H1 (cell line): ENCODE measurements around the gene TOMM40. TPM values are rescaled to one million over a fixed set of nuclear protein-coding genes. Genes with fewer than 3 reads are reported as not detected.

Experiments used
- CTCF ChIA-PET: fragments of 300-600 bp; sonication (Branson Sonifier 250); formaldehyde crosslinking; loops from one replicate; lab custom pipeline; 2021; ENCODE audit not compliant: partially characterized antibody; lab: Charles Lee
- POLR2A ChIA-PET: fragments of 300-600 bp; sonication (Branson Sonifier 250); formaldehyde crosslinking; loops from one replicate; lab custom pipeline; 2021; ENCODE audit warnings: inconsistent platforms; ENCODE audit not compliant: partially characterized antibody; lab: Charles Lee
- DNase-seq, 2 experiments: peaks; one replicate each; pipeline versions ENCODE4 v3.0.0 to v3.0.0-alpha.2; 2010 to 2022; ENCODE audit warnings: low spot score in 2 of 2, low read depth in 1 of 2, mixed read lengths in 1 of 2
- FAIRE-seq: peaks from 2 replicates; lab custom pipeline; 2011; peaks lifted over from hg19 to GRCh38; lab: Jason Lieb, UNC
- H2AFZ ChIP-seq: 2 replicates; pipeline ENCODE4 v1.8.1; 2012; ENCODE audit warnings: low read length, inconsistent platforms
- H2AK5ac ChIP-seq: 2 replicates; pipeline ENCODE4 v1.6.1; 2013; ENCODE audit warnings: low read depth, low read length
- H2BK120ac ChIP-seq: replicated peaks from 2 replicates; pipeline ENCODE3; 2013; ENCODE audit warnings: low read depth, low read length, inconsistent platforms
- H2BK12ac ChIP-seq: 2 replicates; pipeline ENCODE4 v1.6.1; 2013; ENCODE audit warnings: low read depth, low read length
- H2BK15ac ChIP-seq: 2 replicates; pipeline ENCODE4 v1.6.1; 2013; ENCODE audit warnings: low read length
- H2BK20ac ChIP-seq: 2 replicates; pipeline ENCODE4 v1.6.1; 2013; ENCODE audit warnings: low read length
- H2BK5ac ChIP-seq: 2 replicates; pipeline ENCODE4 v1.6.1; 2013; ENCODE audit warnings: low read depth, low read length
- H3K14ac ChIP-seq: 2 replicates; pipeline ENCODE4 v1.6.1; 2013; ENCODE audit warnings: inconsistent platforms; ENCODE audit not compliant: insufficient read length
- H3K18ac ChIP-seq: 2 replicates; pipeline ENCODE4 v1.6.1; 2013; ENCODE audit warnings: low read length; ENCODE audit errors: extremely low read depth
- H3K23ac ChIP-seq: 2 replicates; pipeline ENCODE4 v1.6.1; 2013; ENCODE audit warnings: inconsistent platforms; ENCODE audit not compliant: insufficient read length
- H3K23me2 ChIP-seq: 2 replicates; pipeline ENCODE4 v1.6.1; 2013; ENCODE audit warnings: low read depth, low read length
- H3K27ac ChIP-seq: 2 replicates; pipeline ENCODE4 v1.6.1; 2011; ENCODE audit warnings: low read depth, low read length, inconsistent platforms
- H3K27me3 ChIP-seq, 4 experiments: replicated peaks in 1 of 4; 1 replicate in 1 of 4; 2 replicates in 3 of 4; pipeline versions ENCODE4 v1.6.1 to v1.8.1; 2011 to 2013; ENCODE audit warnings: low read length in 3 of 4, mild to moderate bottlenecking in 3 of 4, inconsistent platforms in 2 of 4, mixed read lengths in 2 of 4, moderate library complexity in 1 of 4; ENCODE audit not compliant: control insufficient read depth in 3 of 4, insufficient read depth in 3 of 4; ENCODE audit errors: extremely low read depth in 1 of 4
- H3K36me3 ChIP-seq, 4 experiments: 2 replicates each; pipeline versions ENCODE4 v1.6.1 to v1.8.1; 2011 to 2013; ENCODE audit warnings: mild to moderate bottlenecking in 4 of 4, low read length in 3 of 4, moderate library complexity in 2 of 4, control low read depth in 1 of 4, inconsistent platforms in 1 of 4; ENCODE audit not compliant: insufficient read depth in 4 of 4, control insufficient read depth in 2 of 4
- H3K4ac ChIP-seq: replicated peaks from 2 replicates; pipeline ENCODE3; 2013; ENCODE audit warnings: low read length, low read depth, mixed read lengths, inconsistent platforms; ENCODE audit not compliant: insufficient read length
- H3K4me1 ChIP-seq, 4 experiments: replicated peaks in 1 of 4; 1 replicate in 1 of 4; 2 replicates in 3 of 4; pipeline versions ENCODE4 v1.6.1 to v1.8.1; 2011 to 2013; ENCODE audit warnings: low read length in 3 of 4, inconsistent platforms in 2 of 4, mixed read lengths in 1 of 4; ENCODE audit not compliant: insufficient read depth in 4 of 4, control insufficient read depth in 3 of 4
- H3K4me2 ChIP-seq, 2 experiments: 2 replicates each; pipeline versions ENCODE4 v1.6.1 to v1.8.1; 2011 to 2013; ENCODE audit warnings: low read depth in 2 of 2, low read length in 2 of 2, control low read depth in 1 of 2, inconsistent platforms in 1 of 2, mild to moderate bottlenecking in 1 of 2; ENCODE audit not compliant: insufficient read depth in 1 of 2
- H3K4me3 ChIP-seq, 4 experiments: fragments of 200-600, 300-600 bp in 1 of 4; sonication (generic), shearing (Covaris generic), sonication (Bioruptor Twin) in 1 of 4; 2 replicates each; pipeline versions ENCODE4 v1.5.1 to v1.8.1; 2011 to 2016; ENCODE audit warnings: low read length in 4 of 4, low read depth in 3 of 4, control low read depth in 2 of 4, inconsistent platforms in 2 of 4, mild to moderate bottlenecking in 2 of 4, mixed read lengths in 1 of 4, moderate library complexity in 1 of 4; ENCODE audit not compliant: insufficient read depth in 2 of 4; ENCODE audit errors: extremely low read depth in 1 of 4
- H3K56ac ChIP-seq: replicated peaks from 2 replicates; pipeline ENCODE3; 2013; ENCODE audit warnings: low read depth, mild to moderate bottlenecking, mixed read lengths, low read length, inconsistent platforms; ENCODE audit not compliant: insufficient read length
- H3K79me1 ChIP-seq: 2 replicates; pipeline ENCODE4 v1.6.1; 2013; ENCODE audit warnings: low read depth, low read length, control low read depth
- H3K79me2 ChIP-seq, 2 experiments: 2 replicates each; pipeline versions ENCODE4 v1.6.1 to v1.8.1; 2012 to 2013; ENCODE audit warnings: low read length in 2 of 2, mild to moderate bottlenecking in 2 of 2, inconsistent platforms in 1 of 2; ENCODE audit not compliant: insufficient read depth in 2 of 2, control insufficient read depth in 1 of 2
- H3K9ac ChIP-seq, 4 experiments: replicated peaks in 1 of 4; 1 replicate in 1 of 4; 2 replicates in 3 of 4; pipeline versions ENCODE4 v1.6.1 to v1.8.1; 2011 to 2013; ENCODE audit warnings: low read depth in 3 of 4, low read length in 3 of 4, control low read depth in 2 of 4, mild to moderate bottlenecking in 2 of 4, moderate library complexity in 2 of 4, inconsistent platforms in 1 of 4; ENCODE audit errors: extremely low read depth in 1 of 4
- H3K9me3 ChIP-seq, 2 experiments: 2 replicates each; pipeline versions ENCODE4 v1.6.1 to v1.8.1; 2012 to 2013; ENCODE audit warnings: mild to moderate bottlenecking in 2 of 2, moderate library complexity in 2 of 2, control low read depth in 1 of 2, inconsistent platforms in 1 of 2, low read depth in 1 of 2, low read length in 1 of 2, mixed read lengths in 1 of 2; ENCODE audit not compliant: insufficient read depth in 2 of 2
- H4K20me1 ChIP-seq, 2 experiments: replicated peaks in 1 of 2; 2 replicates each; pipeline versions ENCODE3 to v1.8.1; 2011 to 2013; ENCODE audit warnings: inconsistent platforms in 2 of 2, low read length in 2 of 2, mild to moderate bottlenecking in 1 of 2; ENCODE audit not compliant: insufficient read depth in 2 of 2, control insufficient read depth in 1 of 2
- H4K5ac ChIP-seq: 2 replicates; pipeline ENCODE4 v1.6.1; 2013; ENCODE audit warnings: low read length, low read depth, mixed read lengths, inconsistent platforms; ENCODE audit not compliant: insufficient read length
- H4K8ac ChIP-seq: 2 replicates; pipeline ENCODE4 v1.8.0; 2013; ENCODE audit warnings: mild to moderate bottlenecking, moderate library complexity, low read length, inconsistent platforms; ENCODE audit not compliant: insufficient read depth; ENCODE audit errors: extremely low read depth
- H4K91ac ChIP-seq: replicated peaks from 2 replicates; pipeline ENCODE3; 2013; ENCODE audit warnings: low read length, mixed read lengths, inconsistent platforms; ENCODE audit not compliant: insufficient read length
- BCL11A ChIP-seq, 2 experiments: IDR thresholded peaks; one replicate each; pipeline ENCODE4 v1.6.1; 2011; ENCODE audit warnings: low read depth in 2 of 2, low read length in 2 of 2, mild to moderate bottlenecking in 2 of 2
- CEBPB ChIP-seq: IDR thresholded peaks from 2 replicates; pipeline ENCODE4 v1.6.1; 2012; ENCODE audit warnings: low read depth, low read length
- CTCF ChIP-seq, 3 experiments: IDR thresholded peaks; 1 replicate in 2 of 3; 2 replicates in 1 of 3; pipeline versions ENCODE4 v1.5.1 to v1.6.1; 2011; ENCODE audit warnings: low read length in 3 of 3, mild to moderate bottlenecking in 3 of 3, inconsistent platforms in 2 of 3, low read depth in 1 of 3, moderate library complexity in 1 of 3; ENCODE audit not compliant: insufficient read depth in 1 of 3; ENCODE audit errors: control extremely low read depth in 1 of 3
- JUND ChIP-seq: IDR thresholded peaks from 2 replicates; pipeline ENCODE4 v1.6.1; 2011; ENCODE audit warnings: mild to moderate bottlenecking, improper control_type of control experiment, low read length
- KDM5A ChIP-seq: fragments of 200-600 bp; IDR thresholded peaks from 2 replicates; pipeline ENCODE4 v1.7.1; 2012; ENCODE audit warnings: mild to moderate bottlenecking, low read length, inconsistent platforms, mixed read lengths
- MAFK ChIP-seq: IDR thresholded peaks from 2 replicates; pipeline ENCODE4 v1.6.1; 2012; ENCODE audit warnings: low read depth, mild to moderate bottlenecking, improper control_type of control experiment, low read length
- RFX5 ChIP-seq: IDR thresholded peaks from 2 replicates; pipeline ENCODE4 v1.6.1; 2011; ENCODE audit warnings: low read depth, low read length, improper control_type of control experiment, borderline replicate concordance
- RNF2 ChIP-seq: fragments of 200-900, 300-1000 bp; sonication (generic); IDR thresholded peaks from 2 replicates; pipeline ENCODE4 v1.7.1; 2016; ENCODE audit warnings: borderline replicate concordance, low read depth, mild to moderate bottlenecking, antibody characterized with exemption, low read length; ENCODE audit not compliant: poor library complexity, severe bottlenecking; ENCODE audit errors: missing control alignments
- TAF1 ChIP-seq: IDR thresholded peaks from 2 replicates; pipeline ENCODE4 v1.6.1; 2011; ENCODE audit warnings: mild to moderate bottlenecking, low read depth, low read length
- TBP ChIP-seq: IDR thresholded peaks from 2 replicates; pipeline ENCODE4 v1.6.1; 2011; ENCODE audit warnings: low read depth, low read length, improper control_type of control experiment
- YY1 ChIP-seq: IDR thresholded peaks from 2 replicates; pipeline ENCODE4 v1.6.1; 2011; ENCODE audit warnings: low read depth, mild to moderate bottlenecking, low read length
- WGBS, 2 experiments: shearing (Covaris generic) in 1 of 2; methylation state at CpG; one replicate each; pipeline versions ENCODE4 v1.1.6 to v1.1.7; 2013 to 2015; ENCODE audit warnings: low lambda C conversion rate in 2 of 2, mixed read lengths in 2 of 2, inconsistent platforms in 1 of 2, low coverage in 1 of 2, missing lambda C conversion rate in 1 of 2; ENCODE audit not compliant: insufficient replicate concordance in 2 of 2, insufficient coverage in 1 of 2, insufficient read length in 1 of 2; ENCODE audit errors: extremely low coverage in 1 of 2, missing lambda C conversion rate in 1 of 2; 5-methylcytosine and 5-hydroxymethylcytosine counted together
- polyA plus RNA-seq, 7 experiments: library from polyadenylated mRNA; depleted of rRNA in 3 of 7; stranded (reverse) in 5 of 7; unstranded in 2 of 7; fragments of >200 nt in 5 of 7; fragments of 200-250 nt in 2 of 7; gene quantifications; 1 replicate in 5 of 7; 2 replicates in 1 of 7; 4 replicates in 1 of 7; pipeline versions ENCODE4 v1.2.1 to v1.2.3, GENCODE V29; 2011 to 2013; ENCODE audit warnings: missing spikeins in 2 of 7, mixed read lengths in 2 of 7
- total RNA-seq: library from RNA; stranded (reverse); fragmentation: NEBNext Ultra II Directional; extraction: Animal tissue kit (Norgen Biotek cat#: 25700); gene quantifications from 2 replicates; pipeline ENCODE4 v1.2.1, GENCODE V29; 2021

TOMM40 gene
- total and polyA plus RNA-seq, 2 of the 8 experiments (the other 6 are each of a cell fraction or from before 2014, with no cell fraction given): 154 to 179 TPM

- no peak overlapping the region for H3K4me3 ChIP-seq
- H2BK12ac ChIP-seq: no peak overlapping the region
- H4K5ac ChIP-seq: no peak overlapping the region
- no peak overlapping the region for H2BK15ac ChIP-seq
- no peak overlapping the region for H2BK120ac ChIP-seq
- DNase-seq (no peak), FAIRE-seq (no peak)
- H2AFZ ChIP-seq: no peak overlapping the region
- WGBS, 2 experiments: 96% methylated on average over 13 of the region's 13 CpGs; no CpG with 5 or more reads in 1 of the 2 experiments
- no peak overlapping the region for H2BK20ac ChIP-seq
- no peak overlapping the region for H3K4me2 ChIP-seq
- no peak overlapping the region for H2AK5ac ChIP-seq
- H3K27me3 ChIP-seq: no peaks in the 10 kb centered on the region
- H3K56ac ChIP-seq: no peak overlapping the region
- H3K27ac ChIP-seq: no peak overlapping the region
- no peak overlapping the region for H3K9ac ChIP-seq
- no peaks in the 10 kb centered on the region for H3K79me2 ChIP-seq
- H3K4ac ChIP-seq: no peak overlapping the region
- no peaks in the 10 kb centered on the region for H3K36me3 ChIP-seq
- ChIA-PET POLR2A (interaction anchor here (1.0 to 1.5 kb wide), 2 partner anchors 36 to 41 kb away, joined by 3 to 5 read pairs; no protein-coding TSS in a partner anchor), CTCF (interaction anchor here (8.3 kb wide), 1 partner anchor 41 kb away, joined by 201 read pairs; the partner anchor contains the start of gene APOE)
- no peak overlapping the region for H3K14ac ChIP-seq
- H4K20me1 ChIP-seq: no peaks in the 10 kb centered on the region
- no peak overlapping the region for H4K8ac ChIP-seq
- no peaks in the 10 kb centered on the region for H3K79me1 ChIP-seq
- no peaks in the 10 kb centered on the region for H3K9me3 ChIP-seq
- no peak overlapping the region for H2BK5ac ChIP-seq
- H4K91ac ChIP-seq: no peak overlapping the region
- no peaks in the 10 kb centered on the region; a peak in 1 of 7 replicates for H3K4me1 ChIP-seq
- H3K18ac ChIP-seq: no peak overlapping the region
- H3K23me2 ChIP-seq: no peaks in the 10 kb centered on the region
- no peak overlapping the region for H3K23ac ChIP-seq
- TF ChIP-seq RNF2: no peak
- no peak for TF ChIP-seq MAFK
- no peak for TF ChIP-seq CEBPB
- TF ChIP-seq YY1: no peak
- no peak for TF ChIP-seq RFX5
- TF ChIP-seq KDM5A: no peak
- no peak for TF ChIP-seq JUND
- no peak for TF ChIP-seq CTCF (IDR thresholded peaks at IDR 0.05; ENCODE audit: control extremely low read depth in 1 of 3, insufficient read depth in 1 of 3, low read depth in 1 of 3, low read length in 3 of 3)
- TF ChIP-seq TBP: no peak
- TF ChIP-seq TAF1: no peak
- TF ChIP-seq BCL11A (IDR thresholded peaks at IDR 0.05; ENCODE audit: low read depth in 2 of 2, low read length in 2 of 2): no peak
Measured at GRCh38 chr19:44947041-44947581, 56.1 kb downstream of the TOMM40 start.
